Muscle of leg (tissue), 11 donors: ENCODE results near the gene PLCB4. TPM values are rescaled to one million over a fixed set of nuclear protein-coding genes. Genes with fewer than 3 reads are reported as not detected.

Source experiments
- DNase-seq: peaks from one replicate; pipeline ENCODE4 v3.0.0; 2013
- H3K27ac ChIP-seq: one replicate; pipeline ENCODE4 v1.5.1; 2013; ENCODE audit warnings: mild to moderate bottlenecking, low read length, control low read depth
- H3K27me3 ChIP-seq: one replicate; pipeline ENCODE4 v1.6.1; 2013; ENCODE audit warnings: low read length; ENCODE audit not compliant: control insufficient read depth, insufficient read depth
- H3K36me3 ChIP-seq: one replicate; pipeline ENCODE4 v1.6.1; 2013; ENCODE audit warnings: low read length; ENCODE audit not compliant: control insufficient read depth, insufficient read depth
- H3K4me1 ChIP-seq: one replicate; pipeline ENCODE4 v1.6.1; 2013; ENCODE audit warnings: low read length; ENCODE audit not compliant: control insufficient read depth, insufficient read depth
- H3K4me3 ChIP-seq: one replicate; pipeline ENCODE4 v1.5.1; 2013; ENCODE audit warnings: low read length, control low read depth
- H3K9me3 ChIP-seq: replicated peaks from 2 replicates; pipeline ENCODE4 v1.6.1; 2013; ENCODE audit warnings: low read depth, low read length; ENCODE audit not compliant: control insufficient read depth
- WGBS: methylation state at CpG from one replicate; pipeline ENCODE4 v1.1.5; 2013; ENCODE audit warnings: missing lambda C conversion rate; ENCODE audit not compliant: insufficient coverage; 5-methylcytosine and 5-hydroxymethylcytosine counted together
- polyA plus RNA-seq, 8 donors: library from polyadenylated mRNA; unstranded; fragments of 120-200 nt; gene quantifications; one replicate each; pipeline versions ENCODE4 v1.2.1 to v1.2.3, GENCODE V29; 2013; ENCODE audit warnings: inconsistent platforms in 1 of 8, low replicate concordance in 1 of 8; ENCODE audit not compliant: insufficient read length in 8 of 8, insufficient read depth in 1 of 8
- total RNA-seq: library from RNA; stranded (reverse); fragments of 120-200 nt; gene quantifications from one replicate; pipeline ENCODE4 v1.2.4, GENCODE V29; 2013

The PLCB4 gene
- total and polyA plus RNA-seq, 9 donors: 3.1 to 5.8 (median 4.3) TPM

- no CpG with 5 or more reads among the region's 1 CpG for WGBS
- Histone ChIP-seq H3K4me1 (no peaks in the 10 kb centered on the region), H3K36me3 (no peaks in the 10 kb centered on the region), H3K27me3 (no peaks in the 10 kb centered on the region), H3K27ac (no peak overlapping the region), H3K4me3 (no peak overlapping the region), H3K9me3 (no peaks in the 10 kb centered on the region)
- DNase-seq: no peak
Observed at GRCh38 chr20:9180481-9181257, 111.8 kb downstream of the PLCB4 start.

- Histone ChIP-seq H3K36me3 (no peaks in the 10 kb centered on the region), H3K9me3 (no peaks in the 10 kb centered on the region), H3K27me3 (no peaks in the 10 kb centered on the region), H3K4me3 (no peak overlapping the region), H3K4me1 (no peaks in the 10 kb centered on the region), H3K27ac (no peak overlapping the region)
- no peak for DNase-seq
- 75% methylated on average over 6 of the region's 6 CpGs for WGBS
Observed at GRCh38 chr20:9185511-9185910, 116.6 kb downstream of the PLCB4 start.

- WGBS: 62% methylated on average over 4 of the region's 5 CpGs
- no peaks in the 10 kb centered on the region for H3K4me1 ChIP-seq
- H3K4me3 ChIP-seq: no peak overlapping the region
- H3K27me3 ChIP-seq: no peaks in the 10 kb centered on the region
- H3K9me3 ChIP-seq: no peaks in the 10 kb centered on the region
- DNase-seq: no peak
- H3K36me3 ChIP-seq: no peaks in the 10 kb centered on the region
- no peak overlapping the region for H3K27ac ChIP-seq
Observed at GRCh38 chr20:9186396-9186795, 117.5 kb downstream of the PLCB4 start.

DNA sequence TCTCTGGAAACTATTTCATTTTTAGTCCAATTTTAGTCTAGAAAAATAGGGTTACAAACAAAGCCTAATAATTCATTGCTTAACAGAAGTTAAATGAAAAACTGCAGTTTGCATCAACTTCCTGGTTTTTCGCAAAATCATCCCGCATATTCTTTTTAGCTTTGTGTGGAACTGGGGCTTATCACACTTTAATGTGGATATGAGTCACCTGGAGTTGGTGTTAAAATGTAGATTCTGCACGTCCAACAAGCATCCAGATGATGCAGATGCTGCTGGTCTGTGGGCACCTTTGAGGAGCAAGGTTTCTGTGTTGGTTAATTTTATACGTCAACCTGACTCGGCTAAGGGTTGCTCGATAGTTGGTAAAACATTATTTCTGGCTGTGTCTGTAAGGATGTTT is 126.1 kb downstream of the PLCB4 start:
- no peaks in the 10 kb centered on the region for H3K9me3 ChIP-seq
- H3K36me3 ChIP-seq: no peaks in the 10 kb centered on the region
- DNase-seq: no peak
- H3K4me1 ChIP-seq: no peaks in the 10 kb centered on the region
- no peaks in the 10 kb centered on the region for H3K27me3 ChIP-seq
- no peak overlapping the region for H3K4me3 ChIP-seq
- WGBS: 87% methylated on average over 6 of the region's 6 CpGs
- H3K27ac ChIP-seq: no peak overlapping the region

- H3K36me3 ChIP-seq: no peaks in the 10 kb centered on the region
- H3K4me3 ChIP-seq: no peak overlapping the region
- H3K27ac ChIP-seq: no peak overlapping the region
- WGBS: 50% methylated on average over 1 of the region's 1 CpG
- no peak for DNase-seq
- no peaks in the 10 kb centered on the region for H3K9me3 ChIP-seq
- H3K4me1 ChIP-seq: no peaks in the 10 kb centered on the region
- no peaks in the 10 kb centered on the region for H3K27me3 ChIP-seq
Observed at GRCh38 chr20:9196110-9196509, 127.2 kb downstream of the PLCB4 start.

DNA sequence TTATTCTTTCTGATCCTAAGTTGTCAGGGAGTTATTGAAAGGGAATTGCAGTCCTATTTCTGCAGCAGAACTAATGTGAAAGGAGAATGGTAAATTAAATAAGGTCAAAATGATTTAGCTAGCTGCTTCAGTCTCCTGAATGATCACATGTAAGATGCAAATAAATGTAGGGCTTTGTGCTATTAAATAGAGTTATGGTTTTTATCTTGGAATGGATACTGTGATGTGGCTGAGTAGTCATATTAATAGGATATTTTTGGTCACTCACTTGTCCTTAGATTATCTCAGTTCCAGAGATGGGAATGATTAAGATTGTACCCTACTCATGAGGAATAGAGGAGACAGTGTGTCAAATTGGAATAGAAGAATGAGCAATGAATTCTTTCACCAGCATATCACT is 129.6 kb downstream of the PLCB4 start:
- H3K27me3 ChIP-seq: no peaks in the 10 kb centered on the region
- no peaks in the 10 kb centered on the region for H3K4me1 ChIP-seq
- H3K4me3 ChIP-seq: no peak overlapping the region
- H3K36me3 ChIP-seq: no peaks in the 10 kb centered on the region
- H3K9me3 ChIP-seq: no peaks in the 10 kb centered on the region
- H3K27ac ChIP-seq: no peak overlapping the region
- DNase-seq: no peak

DNA sequence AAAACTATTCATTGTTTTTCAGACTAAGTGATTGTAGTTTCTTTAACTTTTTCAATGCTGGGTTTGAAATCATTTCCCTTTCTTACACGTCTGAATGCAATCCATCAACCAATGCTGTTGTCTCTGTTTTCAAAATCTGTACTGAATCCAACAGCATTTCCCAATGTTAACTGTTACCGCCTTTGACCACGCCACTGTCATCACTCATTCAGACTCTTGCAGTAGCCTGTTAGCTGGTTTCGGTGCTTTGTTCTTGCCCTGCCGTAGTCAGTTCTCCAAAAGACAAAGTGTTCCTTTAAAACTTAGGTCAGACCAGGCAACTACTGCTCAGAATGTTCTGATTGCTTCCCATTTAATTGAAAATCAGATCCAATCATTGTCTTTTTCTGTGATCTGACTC is 131.3 kb downstream of the PLCB4 start:
- H3K9me3 ChIP-seq: no peaks in the 10 kb centered on the region
- no peak overlapping the region for H3K27ac ChIP-seq
- no peaks in the 10 kb centered on the region for H3K4me1 ChIP-seq
- H3K4me3 ChIP-seq: no peak overlapping the region
- no peaks in the 10 kb centered on the region for H3K36me3 ChIP-seq
- H3K27me3 ChIP-seq: no peaks in the 10 kb centered on the region
- no peak for DNase-seq
- WGBS: 85% methylated on average over 5 of the region's 5 CpGs

DNA sequence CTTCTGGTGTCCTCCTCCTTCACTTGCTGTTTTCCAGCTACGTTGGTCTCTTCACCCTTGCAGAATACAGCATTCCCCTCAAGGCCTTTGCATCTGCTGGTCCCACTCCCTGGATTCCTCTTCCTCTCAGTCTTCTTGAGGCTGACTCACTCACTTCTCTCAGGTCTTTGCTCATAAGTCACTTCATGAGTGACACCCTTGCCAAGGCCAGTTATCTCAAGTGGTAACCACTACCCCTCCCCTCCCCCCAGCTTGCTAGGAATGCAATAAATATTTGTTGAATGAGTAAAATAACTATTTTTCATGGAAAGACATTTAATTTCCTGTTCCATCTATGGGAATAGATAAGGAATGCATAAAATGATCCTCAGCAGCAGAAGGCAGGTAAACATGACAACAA is 131.7 kb downstream of the PLCB4 start:
- Histone ChIP-seq H3K4me1 (no peaks in the 10 kb centered on the region), H3K27ac (no peak overlapping the region), H3K9me3 (no peaks in the 10 kb centered on the region), H3K4me3 (no peak overlapping the region), H3K27me3 (no peaks in the 10 kb centered on the region), H3K36me3 (no peaks in the 10 kb centered on the region)
- WGBS: 78% methylated on average over 1 of the region's 1 CpG
- DNase-seq: no peak

- Histone ChIP-seq H3K4me1 (no peaks in the 10 kb centered on the region), H3K27ac (no peak overlapping the region), H3K36me3 (no peaks in the 10 kb centered on the region), H3K9me3 (no peaks in the 10 kb centered on the region), H3K4me3 (no peak overlapping the region), H3K27me3 (no peaks in the 10 kb centered on the region)
- WGBS: no CpG with 5 or more reads among the region's 3 CpGs
- no peak for DNase-seq
Observed at GRCh38 chr20:9202420-9203080, 133.7 kb downstream of the PLCB4 start.

DNA sequence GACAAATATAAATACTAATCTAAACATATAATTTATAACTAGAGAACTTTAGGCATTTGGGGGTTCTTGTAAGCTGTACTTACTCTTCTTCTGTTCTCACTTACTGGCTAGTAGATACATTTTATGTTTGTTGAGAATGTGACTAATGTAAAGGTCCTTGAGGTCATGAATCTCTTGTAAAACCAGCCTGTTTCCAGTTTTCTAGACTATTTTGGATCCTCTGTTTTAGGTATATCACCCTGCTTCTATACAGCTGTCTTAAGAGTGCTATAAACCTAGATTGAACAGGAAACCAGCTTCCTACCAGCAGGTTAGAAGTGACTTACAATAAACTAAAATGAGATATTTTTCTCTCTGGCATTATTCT is 134.2 kb downstream of the PLCB4 start:
- no peaks in the 10 kb centered on the region for H3K36me3 ChIP-seq
- no peak for DNase-seq
- no peaks in the 10 kb centered on the region for H3K4me1 ChIP-seq
- no peak overlapping the region for H3K27ac ChIP-seq
- no peaks in the 10 kb centered on the region for H3K9me3 ChIP-seq
- no peaks in the 10 kb centered on the region for H3K27me3 ChIP-seq
- H3K4me3 ChIP-seq: no peak overlapping the region
